ENCODE data around the gene KCNJ15. TPM values are rescaled to one million over a fixed set of nuclear protein-coding genes. Genes with fewer than 3 reads are reported as not detected.

KCNJ15 gene
- total and polyA plus RNA-seq, 2 donors (not counting 1 experiment from before 2014, with no cell fraction given): 0.44 to 0.83 TPM

DNA sequence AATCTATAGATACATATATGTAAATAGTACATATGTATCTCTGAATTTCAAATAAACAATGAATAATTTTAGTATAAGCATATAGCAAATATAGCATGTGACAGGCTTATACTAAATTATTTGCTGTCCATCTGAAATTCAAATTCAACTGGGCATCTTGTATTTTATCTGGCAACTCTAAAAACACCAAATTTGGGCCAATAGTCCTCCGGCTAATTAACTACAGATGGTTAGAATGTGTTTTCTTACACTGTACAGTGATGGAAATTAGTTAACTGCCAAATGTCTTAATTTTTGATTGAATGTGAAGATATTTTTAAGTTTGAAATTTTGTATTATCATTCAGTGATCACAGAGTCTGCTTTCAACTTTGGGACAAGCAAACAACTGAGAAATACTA, 30.7 kb downstream of the KCNJ15 start:
- Histone ChIP-seq H2AFZ (ENCODE audit: low read length) (no peak overlapping the region), H3K36me3 (ENCODE audit: control insufficient read depth, insufficient read depth, low read length) (no peaks in the 10 kb centered on the region), H3K4me2 (ENCODE audit: extremely low read depth, insufficient read depth, low read length) (no peak overlapping the region), H3K9ac (ENCODE audit: insufficient read depth, low read length) (no peak overlapping the region), H3K79me2 (ENCODE audit: control insufficient read depth, insufficient read depth, low read length) (no peaks in the 10 kb centered on the region), H3K4me3 (replicated peaks in 1 of 4; ENCODE audit: control extremely low read depth in 1 of 4, insufficient read depth in 1 of 4, low read depth in 3 of 4, low read length in 4 of 4) (no peak overlapping the region), H3K27ac (ENCODE audit: insufficient read depth, low read length) (no peak overlapping the region), H3K4me1 (ENCODE audit: control insufficient read depth, extremely low read depth, insufficient read depth, low read length) (peaks cover 10% of the 10 kb centered on the region), H4K20me1 (ENCODE audit: control insufficient read depth, extremely low read depth, insufficient read depth, low read length) (no peaks in the 10 kb centered on the region), H3K9me3 (ENCODE audit: control insufficient read depth, insufficient read depth, low read depth, low read length) (no peaks in the 10 kb centered on the region), H3K27me3 (ENCODE audit: control insufficient read depth, insufficient read depth, low read length) (no peaks in the 10 kb centered on the region)
- DNase-seq (ENCODE audit: low read depth in 2 of 2): no peak
- TF ChIP-seq, protein P1, sequence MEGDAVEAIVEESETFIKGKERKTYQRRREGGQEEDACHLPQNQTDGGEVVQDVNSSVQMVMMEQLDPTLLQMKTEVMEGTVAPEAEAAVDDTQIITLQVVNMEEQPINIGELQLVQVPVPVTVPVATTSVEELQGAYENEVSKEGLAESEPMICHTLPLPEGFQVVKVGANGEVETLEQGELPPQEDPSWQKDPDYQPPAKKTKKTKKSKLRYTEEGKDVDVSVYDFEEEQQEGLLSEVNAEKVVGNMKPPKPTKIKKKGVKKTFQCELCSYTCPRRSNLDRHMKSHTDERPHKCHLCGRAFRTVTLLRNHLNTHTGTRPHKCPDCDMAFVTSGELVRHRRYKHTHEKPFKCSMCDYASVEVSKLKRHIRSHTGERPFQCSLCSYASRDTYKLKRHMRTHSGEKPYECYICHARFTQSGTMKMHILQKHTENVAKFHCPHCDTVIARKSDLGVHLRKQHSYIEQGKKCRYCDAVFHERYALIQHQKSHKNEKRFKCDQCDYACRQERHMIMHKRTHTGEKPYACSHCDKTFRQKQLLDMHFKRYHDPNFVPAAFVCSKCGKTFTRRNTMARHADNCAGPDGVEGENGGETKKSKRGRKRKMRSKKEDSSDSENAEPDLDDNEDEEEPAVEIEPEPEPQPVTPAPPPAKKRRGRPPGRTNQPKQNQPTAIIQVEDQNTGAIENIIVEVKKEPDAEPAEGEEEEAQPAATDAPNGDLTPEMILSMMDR (conservative IDR thresholded peaks at IDR 0.05 in 1 of 2, IDR thresholded peaks at IDR 0.05 in 1 of 2; ENCODE audit: low read depth in 1 of 2, low read length in 2 of 2): no peak
- TF ChIP-seq EZH2 (IDR thresholded peaks at IDR 0.05; ENCODE audit: low read length, missing control alignments): no peak

DNA sequence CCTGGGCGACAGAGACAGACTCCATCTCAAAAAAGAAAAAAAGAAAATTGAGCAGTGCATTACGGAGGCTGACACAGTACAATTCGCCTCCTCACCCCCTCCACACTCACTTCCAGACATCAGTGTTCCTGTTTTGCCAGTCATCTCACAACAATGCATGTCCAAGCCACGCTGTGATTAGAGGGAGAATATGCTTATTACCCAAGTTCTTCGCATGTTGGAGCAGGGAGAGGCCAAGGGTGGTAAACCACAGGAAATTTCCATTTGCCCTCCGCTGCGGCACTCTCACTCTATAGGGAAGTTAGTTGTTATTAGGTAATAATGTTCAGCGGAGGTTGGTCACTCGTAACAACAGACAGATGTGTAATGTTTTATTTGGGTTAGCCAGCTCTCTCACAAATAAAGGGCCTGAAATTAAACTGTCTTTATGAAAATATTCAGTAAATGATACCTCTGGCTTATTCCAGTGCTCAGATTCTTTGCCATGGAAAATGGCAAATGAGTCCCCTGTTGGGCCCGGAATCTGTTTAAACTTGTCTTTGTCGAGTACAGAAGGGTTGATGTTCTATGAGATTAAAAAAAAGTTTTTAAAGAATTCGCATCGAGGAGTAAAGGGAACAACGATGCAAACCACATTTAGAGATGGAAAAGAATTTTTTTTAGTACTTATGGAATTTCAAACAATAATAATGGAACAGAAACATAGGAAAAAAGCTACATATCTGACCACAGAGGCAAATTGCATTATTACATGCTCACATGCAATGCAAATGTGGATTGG, 33.1 kb downstream of the KCNJ15 start:
- H2AFZ ChIP-seq (ENCODE audit: low read length): no peak overlapping the region
- DNase-seq (ENCODE audit: low read depth in 2 of 2): peak; percentile 97 to 100
- H3K4me1 ChIP-seq (ENCODE audit: control insufficient read depth, extremely low read depth, insufficient read depth, low read length): peaks cover 14% of the 10 kb centered on the region
- no peaks in the 10 kb centered on the region for H3K27me3 ChIP-seq (ENCODE audit: control insufficient read depth, insufficient read depth, low read length)
- no peaks in the 10 kb centered on the region for H3K36me3 ChIP-seq (ENCODE audit: control insufficient read depth, insufficient read depth, low read length)
- H3K79me2 ChIP-seq (ENCODE audit: control insufficient read depth, insufficient read depth, low read length): no peaks in the 10 kb centered on the region
- no peaks in the 10 kb centered on the region for H3K9me3 ChIP-seq (ENCODE audit: control insufficient read depth, insufficient read depth, low read depth, low read length)
- H3K27ac ChIP-seq (ENCODE audit: insufficient read depth, low read length): peak overlapping the region; percentile 24
- no peaks in the 10 kb centered on the region for H4K20me1 ChIP-seq (ENCODE audit: control insufficient read depth, extremely low read depth, insufficient read depth, low read length)
- H3K9ac ChIP-seq (ENCODE audit: insufficient read depth, low read length): no peak overlapping the region
- no peak overlapping the region for H3K4me3 ChIP-seq (replicated peaks in 1 of 4; ENCODE audit: control extremely low read depth in 1 of 4, insufficient read depth in 1 of 4, low read depth in 3 of 4, low read length in 4 of 4)
- no peak for TF ChIP-seq EZH2 (IDR thresholded peaks at IDR 0.05; ENCODE audit: low read length, missing control alignments)
- TF ChIP-seq, protein P1 (conservative IDR thresholded peaks at IDR 0.05 in 1 of 2, IDR thresholded peaks at IDR 0.05 in 1 of 2; ENCODE audit: low read depth in 1 of 2, low read length in 2 of 2): no peak
- H3K4me2 ChIP-seq (ENCODE audit: extremely low read depth, insufficient read depth, low read length): no peak overlapping the region

DNA sequence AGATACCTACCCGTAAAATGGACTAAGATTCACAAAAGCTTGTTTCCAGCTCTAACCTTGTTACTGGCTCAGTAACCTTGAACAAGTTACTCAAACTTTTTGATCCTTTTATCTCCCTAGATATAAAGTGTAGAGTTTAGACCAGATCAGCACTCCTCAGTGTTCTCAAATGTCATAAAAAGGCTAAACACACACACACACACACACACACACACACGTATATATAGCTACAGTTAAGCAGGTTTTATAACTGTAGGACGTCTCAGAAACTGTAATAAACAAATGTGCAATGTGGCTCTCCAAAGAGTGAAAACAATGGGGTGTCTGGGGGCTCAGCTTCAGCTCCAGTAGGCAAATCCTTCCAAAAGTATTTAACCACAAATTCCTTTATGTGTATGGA, 34.0 kb downstream of the KCNJ15 start:
- peak in 1 of 2 donors; percentile 50 for DNase-seq (ENCODE audit: low read depth in 2 of 2)
- no peak overlapping the region for H3K9ac ChIP-seq (ENCODE audit: insufficient read depth, low read length)
- TF ChIP-seq, protein P1 (conservative IDR thresholded peaks at IDR 0.05 in 1 of 2, IDR thresholded peaks at IDR 0.05 in 1 of 2; ENCODE audit: low read depth in 1 of 2, low read length in 2 of 2): no peak
- no peak for TF ChIP-seq EZH2 (IDR thresholded peaks at IDR 0.05; ENCODE audit: low read length, missing control alignments)
- H3K4me3 ChIP-seq (replicated peaks in 1 of 4; ENCODE audit: control extremely low read depth in 1 of 4, insufficient read depth in 1 of 4, low read depth in 3 of 4, low read length in 4 of 4): no peak overlapping the region
- H3K4me2 ChIP-seq (ENCODE audit: extremely low read depth, insufficient read depth, low read length): no peak overlapping the region
- H2AFZ ChIP-seq (ENCODE audit: low read length): no peak overlapping the region
- H3K27ac ChIP-seq (ENCODE audit: insufficient read depth, low read length): no peak overlapping the region
- H3K27me3 ChIP-seq (ENCODE audit: control insufficient read depth, insufficient read depth, low read length): no peaks in the 10 kb centered on the region
- H3K9me3 ChIP-seq (ENCODE audit: control insufficient read depth, insufficient read depth, low read depth, low read length): no peaks in the 10 kb centered on the region
- no peaks in the 10 kb centered on the region for H3K36me3 ChIP-seq (ENCODE audit: control insufficient read depth, insufficient read depth, low read length)
- H3K79me2 ChIP-seq (ENCODE audit: control insufficient read depth, insufficient read depth, low read length): no peaks in the 10 kb centered on the region
- no peaks in the 10 kb centered on the region for H4K20me1 ChIP-seq (ENCODE audit: control insufficient read depth, extremely low read depth, insufficient read depth, low read length)
- peaks cover 15% of the 10 kb centered on the region for H3K4me1 ChIP-seq (ENCODE audit: control insufficient read depth, extremely low read depth, insufficient read depth, low read length)
